HEK293 (cell line): ENCODE results near the gene CFAP57.
A peak's percentile ranks its signal among the peaks of the same experiment; 100 is the strongest.

Experiments used
- CTCF ChIA-PET: fragments of 350-600 bp; formaldehyde crosslinking; extraction: SDS; loops from one replicate; lab custom pipeline; 2021; ENCODE audit warnings: antibody characterized with exemption; lab: Yijun Ruan, JAX
- POLR2A ChIA-PET: fragments of 300-600 bp; formaldehyde crosslinking; extraction: SDS; loops from one replicate; lab custom pipeline; 2020; ENCODE audit warnings: antibody characterized with exemption, inconsistent platforms; lab: Yijun Ruan, JAX
- H3K27ac ChIP-seq: fragments of 200-500 bp; sonication (Bioruptor generic); 2 replicates; pipeline ENCODE4 v1.5.1; 2014; ENCODE audit warnings: low read depth, low read length, control low read depth, inconsistent platforms; ENCODE audit errors: extremely low read depth
- H3K36me3 ChIP-seq, 2 experiments: fragments of 200-500 bp in 1 of 2; sonication (Bioruptor generic) in 1 of 2; 1 replicate in 1 of 2; 2 replicates in 1 of 2; pipeline ENCODE4 v1.5.1; 2014 to 2017; ENCODE audit warnings: inconsistent platforms in 2 of 2, low read length in 2 of 2; ENCODE audit not compliant: control insufficient read depth in 2 of 2, insufficient read depth in 1 of 2
- H3K4me1 ChIP-seq: fragments of 200-500 bp; sonication (Bioruptor generic); 2 replicates; pipeline ENCODE4 v1.5.1; 2014; ENCODE audit warnings: mild to moderate bottlenecking, low read length, inconsistent platforms; ENCODE audit not compliant: control insufficient read depth, insufficient read depth
- H3K4me3 ChIP-seq: 2 replicates; pipeline ENCODE4 v1.5.1; 2011; ENCODE audit warnings: low read depth, mild to moderate bottlenecking, control low read depth, low read length, moderate library complexity
- H3K9me3 ChIP-seq: fragments of 200-500 bp; sonication (Bioruptor generic); 2 replicates; pipeline ENCODE4 v1.5.1; 2014; ENCODE audit warnings: low read depth, low read length, inconsistent platforms; ENCODE audit not compliant: control insufficient read depth, insufficient read depth
- KLF1 ChIP-seq: fragments of 450-650 bp; formaldehyde crosslinking; IDR thresholded peaks from 2 replicates; pipeline ENCODE4 v1.5.1; 2016; ENCODE audit warnings: missing biosample characterization, missing genetic modification characterization
- KLF9 ChIP-seq: fragments of 450-650 bp; formaldehyde crosslinking; IDR thresholded peaks from 2 replicates; pipeline ENCODE4 v1.5.1; 2016; ENCODE audit warnings: missing biosample characterization, missing genetic modification characterization, low read depth
- MZF1 ChIP-seq: fragments of 450-650 bp; formaldehyde crosslinking; IDR thresholded peaks from 2 replicates; pipeline ENCODE4 v1.5.1; 2017; ENCODE audit warnings: missing biosample characterization, missing genetic modification characterization, borderline replicate concordance
- SETDB1 ChIP-seq: IDR thresholded peaks from one replicate; pipeline ENCODE4 v1.6.1; 2017; ENCODE audit warnings: mild to moderate bottlenecking, low read length, moderate library complexity, mixed read lengths; ENCODE audit not compliant: insufficient read length
- TRIM28 ChIP-seq: IDR thresholded peaks from 2 replicates; pipeline ENCODE4 v1.6.1; 2011; ENCODE audit warnings: low read length, control low read depth, borderline replicate concordance
- ZBTB7A ChIP-seq: fragments of 450-650 bp; formaldehyde crosslinking; IDR thresholded peaks from 2 replicates; pipeline ENCODE4 v1.5.1; 2016; ENCODE audit warnings: low read depth, missing biosample characterization, missing genetic modification characterization
- ZNF169 ChIP-seq: fragments of 450-650 bp; formaldehyde crosslinking; IDR thresholded peaks from 2 replicates; pipeline ENCODE4 v1.5.1; 2016; ENCODE audit warnings: missing biosample characterization, missing genetic modification characterization
- ZNF248 ChIP-seq: fragments of 450-650 bp; formaldehyde crosslinking; IDR thresholded peaks from 2 replicates; pipeline ENCODE4 v1.5.1; 2017; ENCODE audit warnings: missing biosample characterization, missing genetic modification characterization
- ZNF354C ChIP-seq: fragments of 450-650 bp; formaldehyde crosslinking; IDR thresholded peaks from 2 replicates; pipeline ENCODE4 v1.5.1; 2016; ENCODE audit warnings: missing biosample characterization, missing genetic modification characterization, low read depth, borderline replicate concordance
- ZNF366 ChIP-seq: fragments of 450-650 bp; formaldehyde crosslinking; conservative IDR thresholded peaks from 2 replicates; pipeline ENCODE4 v1.5.1; 2016; ENCODE audit warnings: missing biosample characterization, missing genetic modification characterization
- ZNF548 ChIP-seq: fragments of 450-650 bp; formaldehyde crosslinking; IDR thresholded peaks from 2 replicates; pipeline ENCODE4 v1.5.1; 2016; ENCODE audit warnings: missing biosample characterization, missing genetic modification characterization
- ZNF585B ChIP-seq: fragments of 450-650 bp; formaldehyde crosslinking; IDR thresholded peaks from 2 replicates; pipeline ENCODE4 v1.5.1; 2016; ENCODE audit warnings: missing biosample characterization, missing genetic modification characterization
- ZNF623 ChIP-seq: fragments of 450-650 bp; formaldehyde crosslinking; IDR thresholded peaks from 2 replicates; pipeline ENCODE4 v1.5.1; 2016; ENCODE audit warnings: missing biosample characterization, missing genetic modification characterization
- ZNF660 ChIP-seq: fragments of 450-650 bp; IDR thresholded peaks from 2 replicates; pipeline ENCODE4 v1.5.1; 2018; ENCODE audit warnings: missing biosample characterization, mild to moderate bottlenecking, missing genetic modification characterization
- ZNF677 ChIP-seq: fragments of 450-650 bp; IDR thresholded peaks from 2 replicates; pipeline ENCODE4 v1.5.0; 2018; ENCODE audit warnings: missing biosample characterization, mild to moderate bottlenecking, missing genetic modification characterization, moderate library complexity
- ZNF843 ChIP-seq: fragments of 450-650 bp; formaldehyde crosslinking; IDR thresholded peaks from 2 replicates; pipeline ENCODE4 v1.5.1; 2016; ENCODE audit warnings: missing biosample characterization, missing genetic modification characterization
- TF ChIP-seq, protein P1 (sequence below): fragments of 450-650 bp; formaldehyde crosslinking; IDR thresholded peaks from 2 replicates; pipeline ENCODE4 v1.5.1; 2017; ENCODE audit warnings: missing biosample characterization, missing genetic modification characterization
- TF ChIP-seq, protein P2 (sequence below): fragments of 450-650 bp; formaldehyde crosslinking; IDR thresholded peaks from 2 replicates; pipeline ENCODE4 v1.5.1; 2016; ENCODE audit warnings: missing biosample characterization, missing genetic modification characterization
- TF ChIP-seq, protein P3 (sequence below): fragments of 450-650 bp; formaldehyde crosslinking; IDR thresholded peaks from 2 replicates; pipeline ENCODE4 v1.5.1; 2016; ENCODE audit warnings: missing biosample characterization, missing genetic modification characterization

The CFAP57 gene

DNA sequence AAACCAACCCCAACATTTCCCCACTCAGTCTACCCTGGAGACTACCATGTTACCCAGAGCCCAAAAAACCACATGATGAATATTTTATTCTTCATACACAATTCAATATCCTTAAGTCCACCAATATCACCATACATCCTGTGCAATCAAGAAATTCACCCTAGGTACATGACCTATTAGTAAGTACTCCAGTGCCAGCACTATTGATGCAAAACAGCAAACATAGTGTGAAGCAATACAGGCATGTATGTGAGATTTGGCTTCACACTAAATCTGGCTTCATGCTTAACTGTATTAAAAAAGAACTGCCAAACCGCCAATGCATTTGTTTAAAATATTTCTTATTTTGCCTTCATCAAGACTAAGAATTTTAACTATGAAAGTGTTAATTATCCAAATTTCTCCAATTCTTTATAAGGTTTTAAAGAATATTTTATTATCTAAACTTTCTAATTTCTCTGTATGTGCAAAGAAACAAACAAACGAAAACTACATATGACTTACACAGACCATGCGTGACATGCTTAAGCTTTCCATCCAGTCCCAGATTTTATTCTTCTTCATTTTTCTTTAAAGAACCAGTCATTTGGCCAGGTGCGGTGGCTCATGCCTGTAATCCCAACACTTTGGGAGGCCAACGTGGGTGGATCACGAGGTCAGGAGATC lies 75.3 kb downstream of the CFAP57 start:
- H3K27ac ChIP-seq, result no peak overlapping the region
- H3K36me3 ChIP-seq, result no peaks in the 10 kb centered on the region
- no peaks in the 10 kb centered on the region for H3K9me3 ChIP-seq
- H3K4me3 ChIP-seq, result no peak overlapping the region
- ChIA-PET POLR2A (no interaction called here), CTCF (no interaction called here)
- no peaks in the 10 kb centered on the region for H3K4me1 ChIP-seq
- TF ChIP-seq, protein P1, sequence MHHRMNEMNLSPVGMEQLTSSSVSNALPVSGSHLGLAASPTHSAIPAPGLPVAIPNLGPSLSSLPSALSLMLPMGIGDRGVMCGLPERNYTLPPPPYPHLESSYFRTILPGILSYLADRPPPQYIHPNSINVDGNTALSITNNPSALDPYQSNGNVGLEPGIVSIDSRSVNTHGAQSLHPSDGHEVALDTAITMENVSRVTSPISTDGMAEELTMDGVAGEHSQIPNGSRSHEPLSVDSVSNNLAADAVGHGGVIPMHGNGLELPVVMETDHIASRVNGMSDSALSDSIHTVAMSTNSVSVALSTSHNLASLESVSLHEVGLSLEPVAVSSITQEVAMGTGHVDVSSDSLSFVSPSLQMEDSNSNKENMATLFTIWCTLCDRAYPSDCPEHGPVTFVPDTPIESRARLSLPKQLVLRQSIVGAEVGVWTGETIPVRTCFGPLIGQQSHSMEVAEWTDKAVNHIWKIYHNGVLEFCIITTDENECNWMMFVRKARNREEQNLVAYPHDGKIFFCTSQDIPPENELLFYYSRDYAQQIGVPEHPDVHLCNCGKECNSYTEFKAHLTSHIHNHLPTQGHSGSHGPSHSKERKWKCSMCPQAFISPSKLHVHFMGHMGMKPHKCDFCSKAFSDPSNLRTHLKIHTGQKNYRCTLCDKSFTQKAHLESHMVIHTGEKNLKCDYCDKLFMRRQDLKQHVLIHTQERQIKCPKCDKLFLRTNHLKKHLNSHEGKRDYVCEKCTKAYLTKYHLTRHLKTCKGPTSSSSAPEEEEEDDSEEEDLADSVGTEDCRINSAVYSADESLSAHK (tag by site-specific recombination), result no peak
- TF ChIP-seq ZNF169 (tag by site-specific recombination) (no peak), SETDB1 (peak; percentile 98), TRIM28 (peak; percentile 92)

DNA sequence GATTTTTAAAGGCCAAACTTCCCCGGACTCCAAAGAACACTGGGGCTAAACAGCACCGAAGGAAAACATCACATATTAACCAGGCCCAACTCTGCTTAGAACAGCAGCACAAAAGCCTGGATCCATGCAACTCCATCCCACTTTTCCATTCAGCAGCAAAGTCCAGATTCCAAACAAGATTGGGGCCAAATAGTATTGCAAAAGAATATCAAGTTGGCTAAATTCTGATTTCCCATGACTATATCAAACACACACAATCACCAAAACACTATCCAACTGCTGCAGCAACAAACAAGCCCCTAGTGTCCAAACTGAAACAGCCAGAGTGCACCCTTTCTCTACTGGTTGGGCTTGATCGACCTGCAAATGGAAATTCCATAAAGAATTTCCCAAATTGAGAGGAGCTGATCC lies 78.2 kb downstream of the CFAP57 start:
- TF ChIP-seq ZNF843 (no peak), ZNF585B (tag by site-specific recombination) (no peak), ZNF677 (no peak), KLF1 (tag by site-specific recombination) (no peak)
- TF ChIP-seq, protein P2, sequence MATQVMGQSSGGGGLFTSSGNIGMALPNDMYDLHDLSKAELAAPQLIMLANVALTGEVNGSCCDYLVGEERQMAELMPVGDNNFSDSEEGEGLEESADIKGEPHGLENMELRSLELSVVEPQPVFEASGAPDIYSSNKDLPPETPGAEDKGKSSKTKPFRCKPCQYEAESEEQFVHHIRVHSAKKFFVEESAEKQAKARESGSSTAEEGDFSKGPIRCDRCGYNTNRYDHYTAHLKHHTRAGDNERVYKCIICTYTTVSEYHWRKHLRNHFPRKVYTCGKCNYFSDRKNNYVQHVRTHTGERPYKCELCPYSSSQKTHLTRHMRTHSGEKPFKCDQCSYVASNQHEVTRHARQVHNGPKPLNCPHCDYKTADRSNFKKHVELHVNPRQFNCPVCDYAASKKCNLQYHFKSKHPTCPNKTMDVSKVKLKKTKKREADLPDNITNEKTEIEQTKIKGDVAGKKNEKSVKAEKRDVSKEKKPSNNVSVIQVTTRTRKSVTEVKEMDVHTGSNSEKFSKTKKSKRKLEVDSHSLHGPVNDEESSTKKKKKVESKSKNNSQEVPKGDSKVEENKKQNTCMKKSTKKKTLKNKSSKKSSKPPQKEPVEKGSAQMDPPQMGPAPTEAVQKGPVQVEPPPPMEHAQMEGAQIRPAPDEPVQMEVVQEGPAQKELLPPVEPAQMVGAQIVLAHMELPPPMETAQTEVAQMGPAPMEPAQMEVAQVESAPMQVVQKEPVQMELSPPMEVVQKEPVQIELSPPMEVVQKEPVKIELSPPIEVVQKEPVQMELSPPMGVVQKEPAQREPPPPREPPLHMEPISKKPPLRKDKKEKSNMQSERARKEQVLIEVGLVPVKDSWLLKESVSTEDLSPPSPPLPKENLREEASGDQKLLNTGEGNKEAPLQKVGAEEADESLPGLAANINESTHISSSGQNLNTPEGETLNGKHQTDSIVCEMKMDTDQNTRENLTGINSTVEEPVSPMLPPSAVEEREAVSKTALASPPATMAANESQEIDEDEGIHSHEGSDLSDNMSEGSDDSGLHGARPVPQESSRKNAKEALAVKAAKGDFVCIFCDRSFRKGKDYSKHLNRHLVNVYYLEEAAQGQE (tag by site-specific recombination), result no peak
- no peaks in the 10 kb centered on the region for H3K9me3 ChIP-seq

DNA sequence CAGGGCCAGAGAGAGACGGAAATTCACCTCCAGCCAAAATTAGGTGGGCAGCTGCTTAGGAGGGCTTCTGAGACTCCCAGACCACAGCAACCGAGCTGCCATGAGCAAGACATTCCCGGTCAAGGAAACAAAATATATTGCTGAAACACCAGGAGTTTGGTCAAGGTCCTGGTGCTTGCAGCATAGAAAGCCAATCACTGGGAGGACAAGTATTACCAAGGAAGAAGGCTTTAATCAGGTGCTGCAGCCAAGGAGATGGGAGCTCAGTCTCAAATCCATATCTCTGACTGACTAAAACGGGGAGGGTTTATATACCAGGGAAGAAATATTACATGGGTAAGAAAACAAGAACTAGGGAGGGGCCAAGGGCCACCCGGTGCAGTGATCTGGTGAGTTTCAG lies 78.9 kb downstream of the CFAP57 start:
- ChIA-PET POLR2A (no interaction called here), CTCF (no interaction called here)
- H3K4me3 ChIP-seq, result no peak overlapping the region
- H3K9me3 ChIP-seq, result no peaks in the 10 kb centered on the region
- no peaks in the 10 kb centered on the region for H3K36me3 ChIP-seq
- H3K27ac ChIP-seq, result no peak overlapping the region
- H3K4me1 ChIP-seq, result no peaks in the 10 kb centered on the region
- TF ChIP-seq ZNF623 (tag by site-specific recombination) (no peak), MZF1 (no peak), ZBTB7A (tag by site-specific recombination) (no peak), ZNF366 (tag by site-specific recombination) (no peak), ZNF354C (no peak), ZNF548 (tag by site-specific recombination) (no peak), KLF9 (no peak), ZNF248 (tag by site-specific recombination) (no peak), ZNF660 (tag by site-specific recombination) (no peak)
- TF ChIP-seq, protein P3, sequence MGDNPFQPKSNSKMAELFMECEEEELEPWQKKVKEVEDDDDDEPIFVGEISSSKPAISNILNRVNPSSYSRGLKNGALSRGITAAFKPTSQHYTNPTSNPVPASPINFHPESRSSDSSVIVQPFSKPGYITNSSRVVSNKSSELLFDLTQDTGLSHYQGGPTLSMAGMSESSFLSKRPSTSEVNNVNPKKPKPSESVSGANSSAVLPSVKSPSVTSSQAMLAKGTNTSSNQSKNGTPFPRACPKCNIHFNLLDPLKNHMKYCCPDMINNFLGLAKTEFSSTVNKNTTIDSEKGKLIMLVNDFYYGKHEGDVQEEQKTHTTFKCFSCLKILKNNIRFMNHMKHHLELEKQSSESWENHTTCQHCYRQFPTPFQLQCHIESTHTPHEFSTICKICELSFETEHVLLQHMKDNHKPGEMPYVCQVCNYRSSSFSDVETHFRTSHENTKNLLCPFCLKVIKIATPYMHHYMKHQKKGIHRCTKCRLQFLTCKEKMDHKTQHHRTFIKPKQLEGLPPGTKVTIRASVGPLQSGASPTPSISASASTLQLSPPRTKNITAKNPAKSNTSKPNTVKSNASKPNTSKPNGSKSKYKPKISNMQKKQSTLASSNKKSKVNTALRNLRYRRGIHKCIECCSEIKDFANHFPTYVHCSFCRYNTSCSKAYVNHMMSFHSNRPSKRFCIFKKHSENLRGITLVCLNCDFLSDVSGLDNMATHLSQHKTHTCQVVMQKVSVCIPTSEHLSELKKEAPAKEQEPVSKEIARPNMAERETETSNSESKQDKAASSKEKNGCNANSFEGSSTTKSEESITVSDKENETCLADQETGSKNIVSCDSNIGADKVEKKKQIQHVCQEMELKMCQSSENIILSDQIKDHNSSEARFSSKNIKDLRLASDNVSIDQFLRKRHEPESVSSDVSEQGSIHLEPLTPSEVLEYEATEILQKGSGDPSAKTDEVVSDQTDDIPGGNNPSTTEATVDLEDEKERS (tag by site-specific recombination), result no peak
- TF ChIP-seq, protein P2 (tag by site-specific recombination), result no peak

More for the DNA sequence above, 78.2 kb downstream of the CFAP57 start:
- Histone ChIP-seq H3K4me1 (no peaks in the 10 kb centered on the region), H3K4me3 (no peak overlapping the region), H3K27ac (no peak overlapping the region), H3K36me3 (no peaks in the 10 kb centered on the region)
- ChIA-PET POLR2A (no interaction called here), CTCF (no interaction called here)
